Stimulated activated CD4-positive, alpha-beta T cell treated with anti-CD3 and anti-CD28 coated beads, Interleukin-15, amount 100 ng/mL, for 48 hours (primary cell): ENCODE measurements around the gene PRRC2B.
"Not testable (repeated sequence)": the region's sequence is repeated elsewhere in the genome, so short reads cannot be mapped to it uniquely, and the experiment has no call there.

Source experiments
- DNase-seq, 2 donors: peaks; one replicate each; pipeline ENCODE4 v3.0.0-alpha.2; 2020; ENCODE audit warnings: low read depth in 2 of 2

PRRC2B gene

GRCh38 chr9:131485728-131486422, 92.0 kb downstream of the PRRC2B start:
- no peak for DNase-seq

GRCh38 chr9:131487001-131487400, 93.1 kb downstream of the PRRC2B start:
- DNase-seq: no peak

- no peak for DNase-seq
Measured at GRCh38 chr9:131487621-131488031, 93.7 kb downstream of the PRRC2B start.

- no peak for DNase-seq
Measured at GRCh38 chr9:131490514-131490913, 96.6 kb downstream of the PRRC2B start.

- no peak for DNase-seq
Measured at GRCh38 chr9:131491001-131491710, 97.3 kb downstream of the PRRC2B start.

GRCh38 chr9:131492070-131492469, 98.2 kb downstream of the PRRC2B start:
- DNase-seq: no peak

- no peak for DNase-seq
Measured at GRCh38 chr9:131494296-131494870, 100.5 kb downstream of the PRRC2B start.

- no peak for DNase-seq
Measured at GRCh38 chr9:131495785-131496184, 101.9 kb downstream of the PRRC2B start.

GRCh38 chr9:131496844-131497405, 103.0 kb downstream of the PRRC2B start:
- DNase-seq: no peak

GRCh38 chr9:131499254-131499767, 105.4 kb downstream of the PRRC2B start:
- DNase-seq: no peak

GRCh38 chr9:131500377-131500776, 106.5 kb downstream of the PRRC2B start:
- peak; percentile 72 to 76 for DNase-seq

- DNase-seq: peak; percentile 49 to 57
Measured at GRCh38 chr9:131500939-131501541, 107.2 kb downstream of the PRRC2B start.

GRCh38 chr9:131502781-131503625, 109.1 kb downstream of the PRRC2B start, which contains the start of gene POMT1:
POMT1 (plus strand) TSS chr9:131502918; CDS start chr9:131504219, 1,301 bp downstream.
- peak; percentile 79 to 81 for DNase-seq

GRCh38 chr9:131503626-131504465, 110.0 kb downstream of the PRRC2B start:
- peak; percentile 75 to 77 for DNase-seq

GRCh38 chr9:131505012-131505411, 111.1 kb downstream of the PRRC2B start:
- no peak for DNase-seq

GRCh38 chr9:131511416-131511815, 117.5 kb downstream of the PRRC2B start:
- DNase-seq: no peak

- no peak for DNase-seq
Measured at GRCh38 chr9:131511880-131512279, 118.0 kb downstream of the PRRC2B start.

- no peak for DNase-seq
Measured at GRCh38 chr9:131513177-131513576, 119.3 kb downstream of the PRRC2B start.

GRCh38 chr9:131515559-131516031, 121.7 kb downstream of the PRRC2B start:
- DNase-seq: not testable (repeated sequence)

- no peak for DNase-seq
Measured at GRCh38 chr9:131516100-131516499, 122.2 kb downstream of the PRRC2B start.
